GM21423 (cell line): ENCODE results near the gene RNF25.

Source experiments
- ATAC-seq: cut with Tn5 transposase; IDR thresholded peaks from one replicate; pipeline ENCODE4 v1.9.1; 2021; ENCODE audit warnings: mild to moderate bottlenecking, moderate library complexity; ENCODE audit not compliant: unreplicated experiment

Gene RNF25, protein sequence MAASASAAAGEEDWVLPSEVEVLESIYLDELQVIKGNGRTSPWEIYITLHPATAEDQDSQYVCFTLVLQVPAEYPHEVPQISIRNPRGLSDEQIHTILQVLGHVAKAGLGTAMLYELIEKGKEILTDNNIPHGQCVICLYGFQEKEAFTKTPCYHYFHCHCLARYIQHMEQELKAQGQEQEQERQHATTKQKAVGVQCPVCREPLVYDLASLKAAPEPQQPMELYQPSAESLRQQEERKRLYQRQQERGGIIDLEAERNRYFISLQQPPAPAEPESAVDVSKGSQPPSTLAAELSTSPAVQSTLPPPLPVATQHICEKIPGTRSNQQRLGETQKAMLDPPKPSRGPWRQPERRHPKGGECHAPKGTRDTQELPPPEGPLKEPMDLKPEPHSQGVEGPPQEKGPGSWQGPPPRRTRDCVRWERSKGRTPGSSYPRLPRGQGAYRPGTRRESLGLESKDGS

DNA sequence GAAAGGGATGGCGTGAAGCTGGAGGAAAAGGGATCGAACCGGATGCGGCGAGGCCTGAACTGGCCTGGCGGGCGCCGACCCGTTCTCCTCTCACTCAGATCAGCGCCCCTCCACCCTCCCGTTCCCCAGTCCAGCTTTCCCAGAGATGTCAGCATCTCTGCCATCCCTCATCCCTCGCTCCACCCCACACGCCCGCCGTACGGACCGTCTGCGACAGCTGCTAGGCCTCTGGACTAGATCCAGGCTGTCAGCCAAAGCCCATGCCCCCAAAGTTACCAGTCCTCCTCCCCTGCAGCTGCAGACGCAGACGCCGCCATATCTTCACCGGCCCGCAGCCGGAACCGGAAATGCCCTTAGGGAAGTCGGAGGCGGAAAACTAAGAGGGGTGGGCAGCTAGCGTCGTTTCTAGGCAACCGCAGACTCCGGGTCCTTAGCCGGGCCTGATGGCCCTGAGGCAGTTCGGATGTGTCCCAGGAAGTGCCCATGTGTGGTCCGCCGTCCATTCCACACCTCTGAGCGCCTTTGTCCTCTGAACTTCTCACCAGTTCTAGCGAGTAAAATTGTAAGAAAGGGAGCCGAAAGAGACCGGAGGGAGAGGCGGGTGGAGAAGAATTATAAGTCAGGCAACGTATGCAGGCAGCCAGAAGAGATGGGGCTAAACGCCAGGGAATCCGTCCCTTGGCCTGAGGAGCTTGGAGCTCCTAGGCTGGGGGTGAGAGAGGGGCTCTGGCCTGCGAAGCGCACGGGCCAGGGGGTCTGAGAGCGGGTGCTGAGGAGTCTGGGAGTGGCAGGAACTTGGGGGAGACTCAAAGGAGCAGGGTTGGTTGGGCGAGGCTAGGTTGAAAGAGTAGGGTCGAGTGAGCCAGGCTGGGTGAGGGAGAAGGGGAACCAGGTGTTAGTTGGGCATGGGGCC is at the start of gene RNF25, which contains the start of gene STK36:
RNF25 (minus strand) TSS at position 349 of the 913 bp plus-strand sequence; CDS start at position 317, 32 bp downstream.
STK36 (plus strand) TSS at position 433 of the 913 bp plus-strand sequence. CDS start 744 bp downstream, outside the sequence.
- ATAC-seq: peak; percentile 98

- ATAC-seq: no peak
These were observed 49.7 kb upstream of the RNF25 start for GRCh38 chr2:218721488-218721887.

GRCh38 chr2:218720048-218721041 is 48.5 kb upstream of the RNF25 start:
- no peak for ATAC-seq

DNA sequence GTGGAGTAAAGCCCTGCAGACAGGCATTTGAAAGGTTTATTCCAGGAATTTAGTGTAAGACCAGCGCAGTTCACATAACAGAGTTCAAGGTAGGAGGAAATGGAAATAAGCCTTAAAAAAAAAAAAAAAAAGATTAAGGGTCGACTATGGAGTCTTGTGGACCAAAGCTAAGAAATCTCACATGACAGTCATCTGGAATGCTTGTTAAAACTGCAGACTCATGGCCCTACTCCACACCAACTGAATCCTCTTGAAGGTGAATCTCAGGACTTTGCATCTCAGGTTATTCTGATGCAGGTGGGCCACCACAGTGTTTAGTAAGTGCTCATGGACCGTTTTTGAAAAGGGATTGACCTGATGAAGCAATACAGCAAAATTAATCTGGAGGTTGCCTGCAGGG is 47.7 kb upstream of the RNF25 start:
- ATAC-seq: no peak

- no peak for ATAC-seq
These were observed 46.3 kb upstream of the RNF25 start for GRCh38 chr2:218718058-218718457.

DNA sequence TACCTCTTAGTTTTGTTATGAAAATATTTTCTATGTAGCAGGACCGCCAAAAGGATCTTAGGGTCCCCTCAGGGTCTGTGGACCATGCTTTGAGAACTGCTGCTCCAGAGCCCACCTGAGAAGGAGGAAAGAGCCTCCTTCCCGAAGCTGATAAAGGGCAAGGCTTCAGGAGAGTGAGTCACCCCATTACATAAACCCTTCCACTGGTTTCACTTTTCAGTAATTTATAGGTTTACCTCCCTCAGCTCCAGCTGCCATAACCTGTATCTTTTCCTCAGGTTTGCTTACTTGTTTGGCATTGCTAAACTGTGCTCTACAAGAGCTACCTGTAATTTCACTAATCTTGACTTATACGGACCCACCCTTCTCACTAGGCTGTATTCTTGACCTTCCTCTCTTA is 45.5 kb upstream of the RNF25 start:
- ATAC-seq: no peak

- ATAC-seq: no peak
These were observed 44.3 kb upstream of the RNF25 start for GRCh38 chr2:218716070-218716469.

DNA sequence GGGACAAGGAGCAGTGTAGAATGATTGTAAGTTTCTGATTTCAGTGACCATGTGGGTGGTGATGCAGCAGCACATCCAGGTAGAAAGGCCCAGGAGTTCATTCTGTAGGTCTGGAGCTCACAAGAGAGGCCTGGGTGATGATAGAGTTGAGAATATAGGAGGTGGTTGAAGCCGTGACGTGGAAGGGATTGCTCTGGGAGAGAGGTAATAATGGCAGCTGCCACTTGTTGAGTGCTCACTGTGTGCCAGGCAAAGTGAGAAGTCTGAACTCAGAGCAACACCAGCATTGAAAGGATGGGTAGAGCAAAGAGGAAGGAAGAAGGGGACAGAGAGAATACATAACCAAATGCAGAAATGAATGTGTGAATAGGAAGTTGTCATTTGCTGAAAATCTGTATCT is 42.1 kb upstream of the RNF25 start:
- no peak for ATAC-seq

DNA sequence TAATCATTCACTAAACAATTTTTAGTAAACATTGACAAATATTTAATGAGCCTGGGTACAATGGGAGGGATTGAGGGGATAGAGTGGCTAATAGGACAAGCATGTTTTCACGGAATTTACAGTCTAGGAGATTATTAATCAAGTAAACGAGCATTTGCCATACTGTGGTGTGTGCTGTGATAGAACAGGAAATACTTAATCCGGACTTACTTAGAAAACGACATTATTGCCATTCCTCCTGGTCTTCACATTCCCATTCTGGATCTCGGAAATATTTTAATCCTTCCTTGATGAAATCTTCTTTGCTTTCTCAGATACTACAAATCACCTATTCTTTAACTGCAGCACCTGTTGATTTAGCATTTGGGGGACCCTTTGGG is 39.7 kb upstream of the RNF25 start:
- ATAC-seq: no peak

DNA sequence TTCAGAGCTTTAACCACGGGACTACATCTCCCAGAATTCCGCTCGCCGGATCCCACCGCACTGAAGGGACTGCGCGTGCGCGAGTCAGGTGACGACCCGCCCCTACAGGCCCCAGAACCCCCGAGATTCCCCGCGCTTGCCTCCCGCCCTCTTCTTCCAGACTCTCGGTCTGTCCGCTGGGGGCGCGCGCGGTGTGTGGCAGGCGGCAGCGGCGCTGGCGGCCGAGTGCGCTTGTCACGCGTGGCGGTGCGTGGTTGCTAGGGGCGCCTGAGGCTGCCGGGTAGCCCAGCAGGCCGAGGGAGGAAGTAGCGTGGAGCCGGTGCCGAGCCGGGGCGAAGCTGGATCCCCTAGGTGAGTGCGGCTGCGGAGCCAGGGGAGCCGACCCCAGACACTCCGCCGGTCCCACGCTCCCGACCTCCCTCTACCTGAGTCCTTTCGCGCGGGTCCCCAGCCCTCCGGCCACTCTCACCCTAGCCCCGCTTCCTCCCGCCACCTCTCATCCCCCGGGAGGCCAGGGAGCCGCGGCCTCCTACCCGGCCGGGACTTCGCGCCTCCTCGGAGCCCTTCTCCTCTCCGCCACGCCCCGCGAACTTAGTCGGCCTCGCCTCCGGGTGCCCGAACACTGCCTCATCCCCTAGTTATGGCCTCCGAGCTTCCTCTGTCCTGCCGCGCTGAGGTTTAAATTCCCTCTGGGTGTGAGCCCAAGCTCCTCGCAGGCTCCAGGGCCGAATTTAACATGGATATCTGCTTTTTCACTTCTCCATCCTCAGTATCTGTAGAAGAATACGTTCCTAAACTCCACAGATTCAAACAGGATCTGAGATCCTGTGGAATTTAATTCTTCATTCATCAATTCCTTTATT is 39.1 kb upstream of the RNF25 start, which contains the start of gene TTLL4:
TTLL4 (plus strand) TSS at position 149 of the 863 bp plus-strand sequence. CDS start 26,842 bp downstream, outside the sequence.
- peak; percentile 95 for ATAC-seq

GRCh38 chr2:218710334-218710686 is 38.5 kb upstream of the RNF25 start:
- ATAC-seq: no peak

GRCh38 chr2:218709908-218710307 is 38.1 kb upstream of the RNF25 start:
- no peak for ATAC-seq

DNA sequence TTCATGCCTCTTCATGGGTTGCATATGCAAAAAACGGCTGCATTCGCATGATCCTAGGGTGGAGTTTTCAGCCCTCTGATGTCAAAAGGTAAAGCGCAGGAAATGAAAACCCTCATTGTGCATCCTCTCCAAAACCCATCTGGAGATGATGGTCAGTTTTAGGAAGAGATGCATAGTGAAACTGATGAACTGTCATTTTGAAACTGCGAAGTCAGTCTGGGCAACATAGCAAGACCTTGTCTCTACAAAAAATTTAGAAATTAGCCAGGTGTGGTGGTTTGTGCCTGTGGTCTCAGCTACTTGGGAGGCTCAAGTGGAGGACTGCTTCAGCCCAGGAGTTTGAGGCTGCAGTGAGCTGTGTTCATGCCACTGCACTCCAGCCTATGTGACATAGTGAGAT is 36.3 kb upstream of the RNF25 start:
- no peak for ATAC-seq

DNA sequence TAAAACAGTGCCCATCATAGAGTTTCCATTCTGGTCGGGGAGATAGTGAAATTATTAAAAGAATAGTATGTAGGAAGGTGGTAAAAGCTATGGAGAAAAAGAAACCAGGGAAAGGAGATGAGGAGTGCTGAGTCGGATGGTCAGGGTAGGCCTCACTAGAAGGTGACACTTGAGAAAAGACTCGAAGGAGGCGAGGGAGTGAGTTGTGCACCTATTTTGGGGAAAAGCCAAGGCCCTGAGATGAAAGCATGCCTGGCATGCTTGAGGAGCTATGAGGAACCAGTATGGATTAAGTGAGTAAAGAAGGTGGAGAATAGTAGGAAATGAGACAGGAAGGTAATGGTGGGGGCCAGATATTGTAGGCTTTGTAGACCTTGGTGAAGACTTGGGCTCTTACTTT is 31.5 kb upstream of the RNF25 start:
- ATAC-seq: no peak

DNA sequence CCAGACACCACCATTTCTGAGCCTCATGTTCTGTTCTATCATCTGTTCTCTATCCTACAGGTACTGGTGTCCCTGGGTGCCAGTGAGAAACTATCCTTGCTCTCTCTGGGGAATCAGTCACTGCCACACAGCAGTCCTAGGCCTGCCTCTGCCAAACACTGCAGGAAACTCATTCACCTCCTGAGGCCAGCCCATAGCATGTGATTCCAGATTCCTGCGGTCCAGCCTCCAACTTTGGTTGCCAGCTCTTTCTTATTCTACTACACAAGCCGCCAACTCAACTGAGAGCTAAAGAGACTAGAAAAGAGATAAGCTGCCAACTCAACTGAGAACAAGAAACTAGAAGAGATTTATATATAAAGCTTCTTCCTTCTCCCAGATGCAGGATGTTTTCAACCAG is 30.0 kb upstream of the RNF25 start:
- ATAC-seq: no peak

- no peak for ATAC-seq
These were observed 27.1 kb upstream of the RNF25 start for GRCh38 chr2:218698885-218699284.

DNA sequence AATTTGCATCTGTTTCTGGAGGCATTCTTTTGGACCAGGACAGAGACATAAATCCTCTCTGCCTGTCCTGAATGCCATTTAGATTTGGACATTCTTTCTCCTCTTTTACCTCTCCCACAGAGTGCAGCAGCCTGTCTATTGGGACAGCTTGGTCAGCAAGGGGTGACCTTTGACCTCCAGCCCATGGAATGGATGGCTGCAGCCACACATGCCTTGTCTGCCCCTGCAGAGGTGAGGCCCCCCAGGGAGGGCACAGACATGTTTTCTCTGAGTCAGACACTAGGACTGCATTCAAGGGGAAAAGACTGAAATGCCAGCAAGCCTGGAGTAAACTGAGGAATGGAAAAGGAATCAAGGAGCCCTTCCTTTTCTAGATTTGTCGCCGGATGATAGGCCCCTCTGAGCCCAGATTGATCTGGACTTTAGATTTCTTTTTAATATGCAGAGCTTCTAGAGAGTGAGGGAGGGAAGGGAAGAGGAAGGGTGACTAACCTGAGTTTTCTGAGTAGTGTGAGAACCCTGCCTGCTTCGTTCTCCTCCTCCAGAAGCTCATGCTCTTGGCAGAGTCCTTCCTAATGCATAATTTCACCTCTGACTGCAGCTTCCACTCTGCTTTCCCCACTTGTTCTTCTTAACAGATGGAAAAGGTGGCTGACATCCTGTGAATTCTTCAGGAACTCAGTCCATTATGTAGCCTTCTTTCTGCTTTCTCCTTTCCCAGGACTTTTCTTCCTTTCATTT is 22.8 kb upstream of the RNF25 start:
- ATAC-seq: no peak

DNA sequence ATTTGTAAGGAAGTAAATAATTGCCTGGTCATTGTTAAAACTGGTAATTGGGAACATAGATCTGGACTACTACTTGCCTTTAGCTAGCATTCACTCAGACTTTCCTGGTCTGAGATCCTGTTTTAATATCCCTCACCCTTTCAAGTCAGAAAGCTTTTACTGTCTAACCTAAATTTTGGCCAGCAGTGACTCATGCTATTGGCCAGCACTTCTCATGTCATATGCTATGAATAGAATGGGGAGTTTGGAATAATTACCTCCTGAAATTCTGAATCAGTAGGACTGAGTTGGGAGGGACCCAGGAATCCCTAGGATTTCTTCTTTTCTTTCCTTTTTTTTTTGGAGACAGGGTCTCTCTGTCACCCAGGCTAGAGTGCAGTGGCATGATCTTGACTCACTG is 19.4 kb upstream of the RNF25 start:
- no peak for ATAC-seq
